GM12891 (cell line): ENCODE measurements around the gene POU2AF1.
"Not testable (repeated sequence)": the region's sequence is repeated elsewhere in the genome, so short reads cannot be mapped to it uniquely, and the experiment has no call there.

ENCODE experiments used
- DNase-seq: peaks from one replicate; pipeline ENCODE4 v3.0.0; 2011; ENCODE audit warnings: low spot score; ENCODE audit not compliant: insufficient read length
- FAIRE-seq: peaks from 2 replicates; lab custom pipeline; 2011; peaks lifted over from hg19 to GRCh38; lab: Jason Lieb, UNC
- PAX5 ChIP-seq: IDR thresholded peaks from 2 replicates; pipeline ENCODE4 v1.6.1; 2011; ENCODE audit warnings: low read length, moderate library complexity, mild to moderate bottlenecking; ENCODE audit not compliant: insufficient read depth, severe bottlenecking
- POLR2A ChIP-seq: IDR thresholded peaks from 2 replicates; pipeline ENCODE4 v1.6.1; 2011; ENCODE audit warnings: low read depth, low read length, control low read depth
- POLR2AphosphoS5 ChIP-seq: IDR thresholded peaks from 2 replicates; pipeline ENCODE4 v1.6.1; 2011; ENCODE audit warnings: low read depth, low read length, control low read depth
- POU2F2 ChIP-seq: IDR thresholded peaks from 2 replicates; pipeline ENCODE4 v1.6.1; 2011; ENCODE audit warnings: low read depth, mild to moderate bottlenecking, control low read depth, low read length, moderate library complexity
- SPI1 ChIP-seq: IDR thresholded peaks from 2 replicates; pipeline ENCODE4 v1.6.1; 2011; ENCODE audit warnings: low read depth, low read length, control low read depth
- TAF1 ChIP-seq: IDR thresholded peaks from 2 replicates; pipeline ENCODE4 v1.6.1; 2011; ENCODE audit warnings: low read depth, low read length, control low read depth

POU2AF1 gene

DNA sequence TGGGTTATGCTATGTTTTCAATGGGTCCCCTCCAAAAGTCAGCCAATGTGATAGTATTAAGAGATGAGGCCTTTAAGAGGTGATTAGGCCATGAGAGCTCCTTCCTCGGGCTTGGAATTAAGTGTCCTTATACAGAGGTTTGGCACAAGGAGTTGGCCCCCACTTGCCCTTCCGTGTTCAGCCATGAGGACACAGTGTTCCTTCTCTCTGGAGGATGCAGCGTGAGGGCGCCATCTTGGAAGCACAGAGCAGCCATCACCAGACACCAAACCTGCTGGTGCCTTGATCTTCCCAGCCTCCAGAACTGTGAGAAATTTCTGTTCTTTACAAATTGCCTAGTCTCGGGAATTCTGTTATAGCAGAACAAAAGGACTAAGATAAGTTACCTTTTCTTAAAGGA, 53.8 kb downstream of the POU2AF1 start:
- no peak for FAIRE-seq
- no peak for TF ChIP-seq TAF1
- TF ChIP-seq POLR2AphosphoS5, result no peak
- no peak for TF ChIP-seq SPI1
- no peak for TF ChIP-seq POLR2A
- TF ChIP-seq POU2F2, result no peak
- no peak for TF ChIP-seq PAX5

DNA sequence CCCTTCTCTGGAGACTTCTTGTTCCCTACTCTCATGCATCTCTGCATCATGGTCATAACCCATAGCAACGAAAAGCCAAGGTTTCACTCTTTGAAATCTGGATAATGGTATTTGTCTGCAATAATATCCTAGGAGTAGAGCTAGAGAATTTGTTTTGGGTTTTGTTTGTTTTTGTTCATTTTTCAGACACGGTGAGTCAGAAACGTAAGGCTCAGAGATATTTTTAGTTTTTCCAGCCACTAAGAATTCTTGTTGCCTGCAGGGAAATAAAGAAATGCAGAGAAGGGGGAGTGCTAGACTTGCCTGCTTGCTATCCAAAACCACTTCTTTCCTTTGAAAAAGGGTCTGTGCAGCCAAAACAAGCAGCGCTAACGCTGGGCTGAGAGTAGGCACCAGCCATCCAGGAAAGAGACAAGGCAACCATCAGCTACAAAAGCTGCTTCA, 54.8 kb downstream of the POU2AF1 start:
- DNase-seq (no peak), FAIRE-seq (no peak)
- TF ChIP-seq TAF1 (no peak), POLR2AphosphoS5 (no peak), SPI1 (no peak), POLR2A (no peak), PAX5 (no peak), POU2F2 (no peak)

More for the DNA sequence above, 53.8 kb downstream of the POU2AF1 start:
- DNase-seq, result no peak

DNA sequence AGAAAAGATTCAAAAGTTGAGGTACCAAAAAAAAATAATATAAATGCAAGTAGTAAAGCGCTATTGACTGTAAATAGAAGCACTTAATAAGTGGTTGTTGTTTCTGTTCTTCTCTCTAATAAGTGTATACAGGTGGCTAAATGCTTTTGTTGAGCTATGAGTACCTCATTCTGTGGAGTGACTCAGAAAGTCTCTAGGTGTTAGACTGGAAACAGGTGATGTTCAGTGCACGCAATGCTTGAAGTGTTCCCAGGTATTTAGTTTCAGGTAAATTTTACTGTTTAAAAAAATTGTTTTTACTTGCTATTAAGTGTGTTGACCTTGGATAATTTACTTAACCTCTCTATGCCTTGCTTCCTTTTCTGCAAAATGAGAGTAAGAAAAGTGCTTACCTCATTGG, 56.5 kb downstream of the POU2AF1 start:
- FAIRE-seq (no peak), DNase-seq (no peak)
- TF ChIP-seq POLR2A (no peak), SPI1 (no peak), POLR2AphosphoS5 (no peak), PAX5 (no peak), TAF1 (no peak), POU2F2 (no peak)

DNA sequence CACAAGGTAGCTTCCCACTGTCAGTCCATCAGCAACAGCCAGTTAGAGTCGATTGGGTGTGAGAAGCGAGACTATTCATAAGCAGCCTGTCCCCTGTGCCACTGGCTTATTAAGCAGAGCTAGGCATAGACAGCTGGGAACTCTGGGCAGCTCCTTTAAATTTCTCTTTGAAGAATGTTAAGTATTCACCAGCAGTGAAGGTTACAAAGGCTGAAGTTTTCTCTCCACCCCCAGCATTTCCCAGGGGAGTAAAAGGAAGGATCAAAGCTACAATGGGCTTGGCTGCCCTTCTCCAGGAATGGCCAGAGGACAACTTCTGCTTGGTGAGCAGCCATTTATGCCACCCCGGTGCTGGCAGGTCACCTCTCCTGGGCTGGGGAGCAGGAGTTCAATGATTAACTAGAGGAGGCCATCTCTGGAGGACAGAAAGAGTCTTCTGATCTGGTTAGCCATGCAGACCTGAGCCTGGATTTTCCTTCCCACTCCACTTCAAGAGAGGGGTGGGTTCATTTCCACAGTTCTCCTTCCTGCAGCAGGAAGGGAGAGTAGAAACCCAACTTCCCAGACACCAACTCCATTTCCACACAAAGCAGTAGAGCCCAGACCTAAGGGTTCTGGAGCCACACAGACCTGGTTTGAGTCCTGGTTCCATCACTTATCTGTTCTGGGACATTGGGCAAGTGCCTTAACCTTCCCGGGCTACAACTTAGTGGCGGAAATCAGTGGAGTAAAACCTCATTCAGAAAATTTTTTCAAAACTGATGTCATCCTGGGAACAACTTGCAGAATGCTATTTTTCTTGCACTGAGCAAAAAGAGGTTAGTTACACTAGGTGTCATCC, 58.1 kb downstream of the POU2AF1 start:
- no peak for FAIRE-seq
- no peak for DNase-seq
- TF ChIP-seq PAX5 (no peak), POU2F2 (no peak), POLR2A (no peak), POLR2AphosphoS5 (no peak), SPI1 (no peak), TAF1 (no peak)

DNA sequence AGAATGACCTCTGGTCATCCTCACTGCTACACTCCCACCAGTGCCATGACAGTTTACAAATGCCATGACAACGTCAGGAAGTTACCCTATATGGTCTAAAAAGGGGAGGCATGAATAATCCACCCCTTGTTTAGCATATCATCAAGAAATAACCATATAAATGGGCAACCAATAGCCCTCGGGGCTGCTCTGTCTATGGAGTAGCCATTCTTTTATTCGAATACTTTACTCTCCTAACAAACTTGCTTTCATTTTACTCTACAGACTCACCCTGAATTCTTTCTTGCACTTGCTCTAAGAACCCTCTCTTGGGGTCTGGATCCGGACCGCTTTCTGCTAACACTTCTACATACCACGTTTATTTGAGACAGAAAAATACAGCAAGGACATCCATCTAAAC, 58.9 kb downstream of the POU2AF1 start:
- not testable (repeated sequence) for FAIRE-seq, DNase-seq

DNA sequence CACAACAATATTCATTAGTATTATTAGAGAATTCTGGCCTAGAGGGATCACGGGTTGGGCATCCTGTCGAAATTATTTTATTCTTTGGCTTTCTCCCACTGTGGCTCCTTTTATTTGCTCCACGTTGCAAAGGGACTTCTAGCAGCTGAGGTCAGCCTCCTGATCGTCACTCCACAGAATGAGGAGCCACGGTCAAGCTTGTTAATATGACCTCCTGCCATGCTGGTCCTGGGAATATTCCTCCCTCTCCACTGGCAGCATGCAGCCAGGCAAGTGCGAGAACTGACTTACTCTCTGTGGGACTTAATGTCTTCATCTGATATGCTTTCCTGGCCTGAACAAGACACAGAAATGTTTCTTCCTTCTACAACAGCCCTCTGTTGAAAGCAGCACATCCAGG, 59.8 kb downstream of the POU2AF1 start:
- DNase-seq, result no peak
- TF ChIP-seq POLR2AphosphoS5 (no peak), PAX5 (no peak), TAF1 (no peak), POLR2A (no peak), SPI1 (no peak), POU2F2 (no peak)
- FAIRE-seq, result no peak

DNA sequence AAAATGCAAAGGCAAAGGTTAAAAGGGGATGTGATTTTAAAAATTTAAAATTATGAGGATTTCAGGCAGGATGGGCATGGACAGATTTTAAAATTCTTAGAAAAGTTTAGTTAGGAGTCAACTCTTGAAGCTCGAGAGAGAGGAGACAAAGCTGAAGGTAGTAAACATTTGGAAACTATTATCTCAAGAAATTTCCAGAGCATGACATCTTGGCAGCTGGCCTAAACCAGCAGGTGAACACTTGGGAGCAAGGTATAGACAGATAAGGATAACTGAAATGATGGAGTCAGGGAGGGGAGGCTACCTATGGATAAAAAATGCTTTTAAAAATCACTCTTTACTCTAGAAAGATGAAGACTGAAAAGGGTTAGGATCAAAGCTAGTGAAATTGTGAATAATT, 67.0 kb downstream of the POU2AF1 start:
- no peak for DNase-seq
- no peak for FAIRE-seq
- TF ChIP-seq POLR2A, result no peak
- no peak for TF ChIP-seq SPI1
- no peak for TF ChIP-seq PAX5
- TF ChIP-seq POU2F2, result no peak
- no peak for TF ChIP-seq POLR2AphosphoS5
- TF ChIP-seq TAF1, result no peak

DNA sequence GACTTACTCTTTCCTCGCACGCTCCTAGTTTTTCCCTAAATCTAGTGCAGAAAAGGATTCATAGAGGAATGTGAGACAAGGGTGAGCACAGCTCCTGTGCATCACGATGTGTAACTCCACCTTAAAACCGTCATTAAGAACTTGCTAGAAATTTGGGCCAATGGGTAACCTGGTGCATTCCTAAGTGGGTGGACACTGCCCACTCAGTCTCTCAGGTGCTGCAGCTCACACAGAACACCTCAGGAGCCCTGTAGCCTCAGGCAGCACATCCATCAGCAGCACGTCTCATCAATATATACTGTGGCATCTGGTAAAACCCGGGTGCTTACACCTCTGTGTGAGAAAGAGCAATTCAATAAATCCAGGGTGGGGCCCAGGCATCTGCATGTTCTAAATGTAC, 68.4 kb downstream of the POU2AF1 start:
- DNase-seq (no peak), FAIRE-seq (no peak)
- TF ChIP-seq TAF1 (no peak), PAX5 (no peak), POU2F2 (no peak), SPI1 (no peak), POLR2A (no peak), POLR2AphosphoS5 (no peak)

DNA sequence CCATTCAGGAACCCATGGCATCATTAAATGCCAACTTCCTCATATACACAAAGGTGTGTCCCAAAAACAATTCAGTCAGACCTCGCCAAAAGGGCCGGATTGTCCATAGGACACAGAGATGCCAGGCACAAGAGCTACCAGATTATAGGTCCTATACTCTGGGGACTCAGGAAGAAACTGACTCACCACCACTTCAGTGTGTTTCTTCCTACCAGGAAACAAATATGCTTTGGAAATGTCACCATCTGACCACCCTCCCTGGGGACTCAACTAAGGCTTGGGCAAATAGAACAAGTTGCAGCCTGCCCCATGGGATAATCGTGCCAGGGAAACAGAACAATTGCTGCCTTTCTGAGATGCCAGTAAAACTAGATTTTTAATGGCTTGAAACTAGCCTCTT, 69.0 kb downstream of the POU2AF1 start:
- FAIRE-seq, result no peak
- DNase-seq, result no peak
- TF ChIP-seq POU2F2 (no peak), PAX5 (no peak), POLR2A (no peak), POLR2AphosphoS5 (no peak), TAF1 (no peak), SPI1 (no peak)

DNA sequence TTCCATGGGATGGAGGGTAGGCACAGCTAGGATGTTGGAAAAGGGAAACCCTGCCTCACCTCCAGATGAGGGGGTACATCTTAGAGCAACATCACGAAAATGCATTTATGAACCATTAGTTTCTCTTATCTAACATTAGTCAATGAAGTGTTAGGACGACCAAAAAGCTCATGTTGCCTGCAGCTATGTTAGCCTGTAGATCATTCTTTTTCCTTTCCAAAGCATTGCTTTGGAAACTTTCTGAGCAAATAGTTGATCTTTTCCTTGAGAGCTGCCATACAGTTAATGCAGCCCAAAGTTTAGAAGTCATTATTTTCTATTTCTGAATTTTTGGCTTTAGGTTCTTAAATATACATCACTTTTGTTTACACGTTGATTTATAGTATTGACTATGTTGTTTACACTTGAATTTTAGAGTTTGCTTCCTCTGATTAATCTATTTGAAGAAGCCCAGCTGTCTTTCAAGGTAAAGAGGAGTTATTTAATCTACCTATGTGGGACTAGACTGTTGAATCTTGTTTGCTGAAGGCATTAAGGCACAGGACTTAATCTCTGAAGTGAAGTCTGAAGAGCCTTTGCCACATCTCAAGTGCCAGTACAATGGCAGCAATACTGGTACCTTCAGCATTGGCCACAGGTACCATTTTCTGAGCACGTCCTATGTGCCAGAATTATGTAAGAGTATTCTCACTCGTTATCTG, 69.7 kb downstream of the POU2AF1 start:
- TF ChIP-seq POU2F2 (no peak), PAX5 (no peak)
- no peak for DNase-seq
- no peak for FAIRE-seq
